Small intestine (tissue), 7 donors: Measurements from ENCODE around the gene WASL. TPM values are rescaled to one million over a fixed set of nuclear protein-coding genes. Genes with fewer than 3 reads are reported as not detected.

ENCODE experiments used
- DNase-seq, 2 donors: peaks; one replicate each; pipeline versions ENCODE4 v3.0.0 to v3.0.0-alpha.2; 2013
- FAIRE-seq: peaks from 2 replicates; lab custom pipeline; 2012; peaks lifted over from hg19 to GRCh38; lab: Jason Lieb, UNC
- H3K27ac ChIP-seq, 3 donors: one replicate each; pipeline ENCODE4 v1.5.1; 2013; ENCODE audit warnings: low read length in 2 of 3, mild to moderate bottlenecking in 2 of 3, control low read depth in 1 of 3, inconsistent platforms in 1 of 3, low read depth in 1 of 3, moderate library complexity in 1 of 3
- H3K27me3 ChIP-seq, 3 donors: one replicate each; pipeline ENCODE4 v1.6.1; 2013; ENCODE audit warnings: low read length in 3 of 3, inconsistent platforms in 1 of 3; ENCODE audit not compliant: control insufficient read depth in 3 of 3, insufficient read depth in 3 of 3
- H3K36me3 ChIP-seq, 3 donors: one replicate each; pipeline ENCODE4 v1.6.1; 2013; ENCODE audit warnings: low read length in 3 of 3, inconsistent platforms in 1 of 3, low read depth in 1 of 3, mild to moderate bottlenecking in 1 of 3, moderate library complexity in 1 of 3; ENCODE audit not compliant: control insufficient read depth in 3 of 3, insufficient read depth in 2 of 3
- H3K4me1 ChIP-seq, 3 donors: one replicate each; pipeline ENCODE4 v1.6.1; 2013; ENCODE audit warnings: low read length in 2 of 3, inconsistent platforms in 1 of 3, low read depth in 1 of 3, mild to moderate bottlenecking in 1 of 3, moderate library complexity in 1 of 3; ENCODE audit not compliant: control insufficient read depth in 3 of 3, insufficient read depth in 2 of 3
- H3K4me3 ChIP-seq, 3 donors: one replicate each; pipeline ENCODE4 v1.5.1; 2013; ENCODE audit warnings: low read length in 3 of 3, control low read depth in 1 of 3, inconsistent platforms in 1 of 3, low read depth in 1 of 3, mild to moderate bottlenecking in 1 of 3, moderate library complexity in 1 of 3
- H3K9me3 ChIP-seq, 2 donors: one replicate each; pipeline ENCODE4 v1.6.1; 2013; ENCODE audit warnings: low read depth in 1 of 2, low read length in 1 of 2; ENCODE audit not compliant: control insufficient read depth in 2 of 2, insufficient read depth in 1 of 2
- WGBS, 3 donors: extraction: QIAGEN DNeasy Blood & Tissue Kit; methylation state at CpG; one replicate each; pipeline ENCODE4 v1.1.7; 2013; 5-methylcytosine and 5-hydroxymethylcytosine counted together
- polyA plus RNA-seq, 4 donors: library from polyadenylated mRNA; stranded (reverse) in 3 of 4; unstranded in 1 of 4; fragments of 200-250 nt in 3 of 4; fragments of 120-200 nt in 1 of 4; gene quantifications; one replicate each; pipeline versions ENCODE4 v1.2.1 to v1.2.3, GENCODE V29; 2013
- donor health status: healthy with polysubstance abuse.
- donor health status: control.
- donor health status: control.
- donor health status: Bipolar disorder and iron deficiency.
- donor health status: healthy.

Gene WASL
- polyA plus RNA-seq, 4 donors, result 26.8 to 73.1 (median 36.3) TPM

DNA sequence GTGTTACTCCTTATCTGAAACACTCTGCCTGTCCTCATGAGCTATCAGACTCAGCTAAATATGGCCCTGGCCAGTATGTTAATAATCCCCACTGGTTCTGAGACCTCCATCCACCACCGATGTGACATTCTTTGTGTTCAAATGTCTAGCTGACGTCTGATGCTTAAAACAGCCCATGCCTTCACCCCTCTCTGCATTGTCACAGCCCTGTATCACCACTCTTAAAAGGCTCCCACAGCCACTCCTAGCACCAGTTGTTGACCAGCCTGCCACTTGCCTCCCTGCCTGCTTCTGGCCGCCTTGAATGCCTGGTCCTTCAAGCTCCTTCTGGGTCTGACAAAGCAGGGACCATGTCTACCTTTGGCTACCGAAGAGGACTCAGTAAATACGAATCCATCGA is 93.2 kb downstream of the WASL start, which contains the start of gene LMOD2:
TSS of gene LMOD2 (plus strand) at position 253 of the 400 bp plus-strand sequence. CDS start at position 351, 98 bp downstream.
- no peak for FAIRE-seq
- H3K9me3 ChIP-seq, result no peaks in the 10 kb centered on the region
- WGBS, 3 donors, result 78 to 91% (median 87%) methylated on average over 6 of the region's 6 CpGs

DNA sequence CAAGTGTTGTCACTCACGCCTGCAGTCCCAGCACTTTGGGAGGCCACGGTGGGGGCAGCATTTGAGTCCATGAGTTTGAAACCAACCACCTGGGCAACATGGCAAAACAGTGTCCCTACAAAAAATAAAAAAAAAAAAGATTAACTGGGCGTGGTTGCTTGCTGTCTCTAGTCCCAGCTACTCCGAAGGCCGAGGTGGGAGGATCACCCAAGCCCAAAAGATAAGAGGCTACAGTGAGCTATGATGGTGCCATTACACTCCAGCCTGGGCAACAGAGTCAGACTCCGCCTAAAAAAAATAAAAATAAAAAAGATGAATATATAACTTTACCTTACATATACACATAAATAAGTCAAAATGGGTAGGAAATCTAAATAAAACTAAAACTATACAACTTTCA is 95.6 kb downstream of the WASL start:
- peaks cover 0 to 1% (median 0%) of the 10 kb centered on the region in 3 donors for H3K4me1 ChIP-seq
- DNase-seq, result no peak
- 74 to 83% (median 83%) methylated on average over 6 of the region's 6 CpGs for WGBS, 3 donors

More for the DNA sequence above, 93.2 kb downstream of the WASL start, which contains the start of gene LMOD2:
- no peak within 1 kb of the TSS for H3K4me3 ChIP-seq
- H3K27ac ChIP-seq, result no peak within 1 kb of the TSS
- peaks cover 0 to 4% (median 0%) of the 10 kb centered on the region in 3 donors for H3K4me1 ChIP-seq
- DNase-seq, result no peak
- peaks cover 0 to 4% (median 0%) of the 10 kb centered on the region in 3 donors for H3K27me3 ChIP-seq
- no peaks in the 10 kb centered on the region for H3K36me3 ChIP-seq

DNA sequence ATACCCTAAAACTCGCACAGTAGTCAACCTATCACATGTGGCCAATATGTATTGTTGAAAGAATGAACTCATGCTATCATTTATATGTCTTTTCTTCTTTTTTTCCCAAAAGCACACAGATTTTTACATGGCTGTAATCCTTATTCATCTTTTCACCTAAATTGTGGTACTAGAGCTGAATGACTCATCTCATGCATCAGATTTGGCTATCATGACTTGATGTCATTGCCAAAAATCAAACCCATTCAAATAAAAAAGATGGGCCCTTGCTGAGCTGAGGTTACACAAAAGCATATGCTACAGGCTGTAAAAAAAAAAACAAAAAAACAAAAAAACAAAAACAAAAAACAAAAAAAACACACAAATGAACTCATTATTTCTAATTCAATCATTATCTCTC is 96.4 kb downstream of the WASL start:
- Histone ChIP-seq H3K4me3 (no peak overlapping the region), H3K27me3 (peaks cover 0 to 4% (median 0%) of the 10 kb centered on the region in 3 donors), H3K9me3 (no peaks in the 10 kb centered on the region), H3K36me3 (no peaks in the 10 kb centered on the region), H3K4me1 (no peaks in the 10 kb centered on the region), H3K27ac (no peak overlapping the region)
- 89 to 100% (median 98%) methylated on average over 1 of the region's 1 CpG for WGBS, 3 donors
- FAIRE-seq (no peak), DNase-seq (no peak)

More for the DNA sequence above, 95.6 kb downstream of the WASL start:
- H3K36me3 ChIP-seq, result no peaks in the 10 kb centered on the region
- no peak for FAIRE-seq
- H3K27ac ChIP-seq, result no peak overlapping the region
- H3K9me3 ChIP-seq, result no peaks in the 10 kb centered on the region
- H3K4me3 ChIP-seq, result no peak overlapping the region
- peaks cover 0 to 4% (median 0%) of the 10 kb centered on the region in 3 donors for H3K27me3 ChIP-seq

DNA sequence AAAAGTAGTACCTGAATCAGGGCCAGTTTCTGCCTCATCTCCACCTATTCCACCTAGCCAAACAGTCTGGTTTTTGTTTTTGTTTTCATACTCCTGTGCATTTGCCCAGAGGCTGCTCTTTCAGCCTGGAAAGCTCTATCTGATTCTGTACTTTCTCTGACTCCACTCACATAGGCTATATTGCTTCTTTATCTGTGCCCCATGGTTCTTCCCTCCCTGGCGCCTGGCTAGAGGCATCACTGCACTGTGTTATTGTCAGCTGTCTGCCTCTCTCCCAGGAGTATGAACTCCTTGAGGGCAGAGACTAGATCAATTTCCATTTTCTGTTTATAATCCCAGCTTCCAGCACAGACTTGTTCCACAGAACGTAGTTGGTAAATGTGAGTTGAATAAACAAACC is 98.2 kb downstream of the WASL start:
- Histone ChIP-seq H3K36me3 (no peaks in the 10 kb centered on the region), H3K9me3 (no peaks in the 10 kb centered on the region), H3K4me1 (no peaks in the 10 kb centered on the region), H3K27ac (no peak overlapping the region), H3K27me3 (no peaks in the 10 kb centered on the region), H3K4me3 (no peak overlapping the region)
- WGBS, 3 donors, result 69 to 85% (median 83%) methylated on average over 2 of the region's 2 CpGs
- FAIRE-seq (no peak), DNase-seq (no peak)

DNA sequence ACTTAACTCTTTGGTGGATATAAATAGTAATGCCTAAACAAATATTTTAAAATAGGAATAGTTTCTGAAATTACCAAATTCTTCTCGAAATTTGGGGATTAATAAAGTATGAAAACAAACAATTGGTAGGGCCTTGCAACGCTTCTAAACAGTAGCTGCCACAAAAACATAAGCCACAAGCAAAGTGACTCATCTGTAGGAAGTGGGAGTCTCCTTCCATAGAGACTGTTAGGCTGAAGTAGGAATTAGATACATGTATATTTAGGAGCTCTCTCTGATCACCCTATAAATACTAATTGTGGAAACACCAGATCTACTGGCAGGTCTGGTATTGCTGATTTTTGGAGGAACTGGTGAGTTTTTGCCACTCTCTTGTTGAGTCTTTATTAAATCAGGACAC is 98.8 kb downstream of the WASL start:
- H3K9me3 ChIP-seq, result no peaks in the 10 kb centered on the region
- H3K27me3 ChIP-seq, result no peaks in the 10 kb centered on the region
- H3K27ac ChIP-seq, result no peak overlapping the region
- no peak overlapping the region for H3K4me3 ChIP-seq
- no peaks in the 10 kb centered on the region for H3K36me3 ChIP-seq
- no peak for FAIRE-seq
- H3K4me1 ChIP-seq, result no peaks in the 10 kb centered on the region
- no peak for DNase-seq
- WGBS, 3 donors, result 70 to 82% (median 75%) methylated on average over 2 of the region's 2 CpGs

DNA sequence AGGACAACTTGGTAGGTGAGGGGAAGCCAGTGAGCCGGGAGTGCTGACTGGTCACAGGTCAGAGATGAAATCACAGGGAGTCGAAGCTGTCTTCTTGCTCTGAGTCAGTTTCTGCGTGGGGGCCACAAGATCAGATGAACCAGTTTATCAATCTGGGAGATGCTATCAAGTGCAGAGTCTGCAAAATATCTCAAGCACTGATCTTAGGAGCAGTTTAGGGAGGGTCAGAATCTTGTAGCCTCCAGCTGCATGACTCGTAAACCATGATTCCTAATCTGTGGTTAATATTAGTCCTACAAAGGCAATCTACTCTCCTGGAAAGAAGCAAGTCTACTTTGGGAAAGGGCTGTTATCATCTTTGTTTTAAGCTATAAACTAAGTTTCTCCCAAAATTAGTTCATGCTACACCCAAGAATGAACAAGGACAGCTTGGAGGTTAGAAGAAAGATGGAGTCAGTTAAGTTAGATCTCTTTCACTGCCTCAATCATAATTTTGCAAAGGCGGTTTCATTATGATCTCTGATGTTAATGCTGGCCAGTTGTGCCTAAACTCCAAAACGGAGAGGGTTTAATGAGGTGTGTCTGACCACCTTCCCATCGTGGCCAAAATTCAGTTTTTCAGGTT is 101.6 kb downstream of the WASL start:
- H3K36me3 ChIP-seq, result no peaks in the 10 kb centered on the region
- H3K27me3 ChIP-seq, result no peaks in the 10 kb centered on the region
- H3K4me3 ChIP-seq, result no peak overlapping the region
- no peak for FAIRE-seq
- DNase-seq, result no peak
- 80% methylated on average over 7 of the region's 7 CpGs for WGBS, 3 donors
- no peak overlapping the region for H3K27ac ChIP-seq
- H3K4me1 ChIP-seq, result peaks cover 0 to 7% (median 0%) of the 10 kb centered on the region in 3 donors
- H3K9me3 ChIP-seq, result no peaks in the 10 kb centered on the region

DNA sequence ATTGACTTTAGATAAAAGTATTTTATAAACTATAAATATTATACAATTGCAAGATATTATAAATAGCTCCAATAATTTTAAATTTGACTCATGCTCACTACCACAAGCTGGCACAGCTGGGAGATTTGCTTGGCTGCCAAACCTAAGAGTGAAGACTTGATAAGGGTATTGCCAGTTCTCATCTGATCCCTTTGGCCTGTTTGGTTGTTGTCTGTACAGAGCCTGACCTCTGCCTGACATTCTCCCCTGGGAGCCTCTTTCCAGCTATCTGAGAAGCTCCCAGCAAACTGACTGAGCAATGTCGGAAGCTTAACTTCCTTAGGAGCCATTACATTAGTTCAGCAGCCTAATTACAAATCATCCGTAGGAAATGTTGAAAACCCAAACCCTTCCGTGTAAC is 103.3 kb downstream of the WASL start:
- H3K27me3 ChIP-seq, result no peaks in the 10 kb centered on the region
- no peak overlapping the region for H3K4me3 ChIP-seq
- WGBS, 3 donors, result 58 to 84% (median 76%) methylated on average over 3 of the region's 3 CpGs
- DNase-seq (no peak), FAIRE-seq (no peak)
- H3K4me1 ChIP-seq, result peaks cover 0 to 7% (median 0%) of the 10 kb centered on the region in 3 donors
- no peaks in the 10 kb centered on the region for H3K36me3 ChIP-seq
- no peak overlapping the region for H3K27ac ChIP-seq
- H3K9me3 ChIP-seq, result no peaks in the 10 kb centered on the region

DNA sequence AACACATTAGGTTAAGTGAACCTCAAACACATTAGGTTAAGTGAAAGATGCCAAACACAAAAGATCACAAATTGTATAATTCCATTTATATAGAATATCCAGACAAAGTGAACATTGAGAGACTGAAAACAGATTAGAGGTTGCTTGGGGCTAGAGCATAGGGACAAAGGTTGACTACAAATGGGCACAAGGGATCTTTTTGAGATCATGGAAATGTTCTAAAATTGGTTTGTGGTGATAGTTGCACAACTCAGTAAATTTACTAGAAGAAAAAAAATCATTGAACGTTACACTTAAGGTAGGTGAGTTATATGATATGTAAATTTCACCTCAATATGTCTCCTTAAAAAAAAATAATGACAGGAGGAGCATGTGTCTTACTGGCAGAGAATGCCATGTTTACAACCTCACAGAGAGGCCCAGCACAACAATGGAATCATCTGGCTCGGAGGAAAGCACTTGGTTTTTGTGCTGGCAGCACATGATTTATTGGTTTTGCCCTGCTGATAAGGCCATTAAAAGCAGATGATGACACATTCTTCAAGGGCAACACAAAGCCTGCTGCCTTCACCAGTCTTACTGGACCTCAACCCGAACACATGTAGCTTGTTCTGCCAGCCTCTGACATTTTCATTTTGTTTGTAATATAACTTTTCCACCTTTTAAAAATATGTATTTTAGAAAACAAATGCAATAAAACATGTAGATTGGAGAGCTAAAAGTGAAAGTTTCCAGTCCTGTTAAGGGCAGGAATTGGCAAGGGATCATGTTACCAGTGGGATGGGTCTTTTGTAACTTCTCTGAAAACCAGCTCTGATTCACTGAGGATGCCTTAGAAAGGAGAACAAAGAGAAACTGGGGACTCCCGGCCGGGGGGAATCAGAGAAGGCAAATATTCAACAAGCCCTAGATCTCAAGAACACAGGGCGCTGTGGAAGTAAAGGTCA is 105.0 kb downstream of the WASL start:
- DNase-seq (peak; percentile 51 to 56), FAIRE-seq (no peak)
- peaks cover 0 to 7% (median 0%) of the 10 kb centered on the region in 3 donors for H3K4me1 ChIP-seq
- no peaks in the 10 kb centered on the region for H3K36me3 ChIP-seq
- H3K27ac ChIP-seq, result no peak overlapping the region
- H3K9me3 ChIP-seq, result no peaks in the 10 kb centered on the region
- H3K4me3 ChIP-seq, result no peak overlapping the region
- WGBS, 3 donors, result 14 to 24% (median 19%) methylated on average over 6 of the region's 6 CpGs
- no peaks in the 10 kb centered on the region for H3K27me3 ChIP-seq
